IPS-11a (cell line): ENCODE data around the gene PIF1.
A peak's percentile ranks its signal among the peaks of the same experiment; 100 is the strongest.
"Not testable (repeated sequence)": the region's sequence is repeated elsewhere in the genome, so short reads cannot be mapped to it uniquely, and the experiment has no call there.

Experiments used
- H3K4me3 ChIP-seq: one replicate; pipeline ENCODE4 v1.5.1; 2013; ENCODE audit warnings: low read depth, low read length, control low read depth

PIF1 gene

DNA sequence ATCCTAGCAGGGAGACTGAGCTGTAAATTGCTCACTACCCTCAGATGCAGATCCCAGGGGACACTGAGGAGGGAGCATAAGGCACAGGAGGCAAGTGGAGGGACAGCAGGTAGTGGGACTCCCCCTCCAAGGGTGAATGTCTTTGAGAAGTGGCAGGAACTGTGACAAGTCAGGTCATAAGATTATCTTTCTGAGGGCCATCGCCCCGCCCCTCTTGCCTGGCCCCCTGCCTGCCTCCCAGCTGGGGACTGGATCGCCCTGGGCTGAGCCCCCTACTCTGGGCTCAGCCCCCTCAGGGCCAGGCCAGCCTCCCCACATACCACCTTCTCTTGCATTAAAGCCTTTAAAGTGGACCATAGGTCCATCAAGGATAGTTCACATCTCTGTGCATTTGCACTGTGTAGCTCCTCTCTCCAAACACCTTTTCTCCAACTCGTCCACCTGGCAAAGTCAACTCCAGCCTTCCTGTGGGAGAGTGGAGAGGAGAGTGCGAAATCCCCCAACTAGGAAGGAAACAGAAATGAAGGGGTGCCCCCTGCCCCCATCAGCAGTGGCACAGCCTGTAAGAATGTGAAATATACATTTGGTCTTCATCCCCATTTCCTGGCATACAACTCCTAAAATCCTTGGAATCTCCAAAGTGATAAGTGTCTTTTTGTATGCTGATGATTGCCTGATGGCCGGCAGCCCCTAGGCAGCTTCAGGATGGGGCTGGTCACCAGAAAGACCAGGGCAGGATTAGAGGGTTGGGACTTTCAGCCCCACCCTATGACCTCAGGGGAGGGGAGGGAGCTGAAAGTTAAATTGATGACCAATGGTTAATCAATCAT is 14.7 kb downstream of the PIF1 start:
- H3K4me3 ChIP-seq: peak overlapping the region; percentile 24

- H3K4me3 ChIP-seq: peak overlapping the region; percentile 9
These were observed 15.6 kb downstream of the PIF1 start for GRCh38 chr15:64809649-64810496.

DNA sequence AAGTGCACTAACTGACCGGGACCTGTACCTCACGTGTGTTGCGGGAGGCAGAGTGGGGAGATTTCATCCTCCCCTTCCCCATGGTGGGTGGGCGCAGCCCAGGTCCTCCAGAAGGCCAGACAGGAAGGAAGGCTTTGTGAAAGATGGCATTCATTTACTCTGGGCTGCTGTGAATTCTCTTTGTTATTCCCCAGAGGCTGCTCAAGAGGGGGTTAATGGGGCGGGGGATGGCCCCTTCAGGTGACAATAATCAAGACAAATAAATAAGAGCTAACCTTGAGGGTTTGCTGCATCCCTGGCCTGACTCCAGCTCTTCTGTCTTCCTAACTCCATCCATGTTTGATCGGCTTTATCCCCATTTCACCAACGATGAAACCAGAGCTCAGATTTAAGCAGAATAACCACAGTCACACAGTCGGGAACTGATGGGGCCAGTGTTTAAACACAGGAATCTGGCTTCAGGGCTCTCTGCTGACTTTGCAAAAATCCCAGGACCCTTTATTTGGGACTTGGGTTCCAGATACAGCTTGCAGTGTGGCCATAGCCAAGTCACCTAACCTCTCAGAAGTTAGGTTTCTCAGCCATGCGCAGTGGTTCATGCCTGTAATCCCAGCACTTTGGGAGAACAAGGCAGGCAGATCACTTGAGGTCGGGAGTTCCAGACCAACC is 16.5 kb downstream of the PIF1 start:
- peak overlapping the region; percentile 0 for H3K4me3 ChIP-seq

- peak overlapping the region; percentile 24 for H3K4me3 ChIP-seq
These were observed 17.7 kb downstream of the PIF1 start for GRCh38 chr15:64807751-64808222.

DNA sequence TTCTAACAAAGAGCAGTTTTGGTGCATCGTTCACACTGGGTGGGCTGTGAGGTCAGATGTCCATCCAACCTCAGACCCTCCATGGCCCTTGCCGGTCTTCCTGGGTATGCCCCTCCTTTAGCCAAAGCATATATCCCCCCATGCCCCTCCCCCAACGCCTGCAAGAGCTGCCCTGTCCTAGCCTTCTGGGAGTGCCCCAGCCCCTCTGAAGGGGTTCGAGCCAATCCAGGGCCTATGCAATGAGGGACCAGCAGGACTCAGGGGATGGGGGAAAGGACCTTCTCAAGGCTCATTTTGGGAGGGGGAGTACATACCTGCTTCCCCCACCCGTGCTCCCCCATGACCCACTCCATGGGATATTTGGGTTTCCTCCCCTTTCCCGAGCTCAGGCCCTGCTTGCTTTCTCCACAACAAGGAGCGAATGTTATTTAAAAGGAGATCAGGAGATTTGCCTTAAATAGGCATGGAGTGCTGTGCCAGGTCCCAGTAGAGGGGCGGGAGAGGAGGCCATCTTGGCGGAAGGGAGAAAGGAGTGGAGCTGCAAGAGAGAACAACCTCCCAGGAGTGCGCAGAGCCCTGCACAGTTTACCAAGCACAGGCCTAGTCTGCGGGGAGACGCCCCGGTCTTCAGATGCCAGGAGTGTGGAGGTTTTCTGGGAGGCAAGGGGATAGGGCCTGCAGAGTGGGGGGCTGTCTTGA is 18.2 kb downstream of the PIF1 start:
- peak overlapping the region; percentile 1 for H3K4me3 ChIP-seq

DNA sequence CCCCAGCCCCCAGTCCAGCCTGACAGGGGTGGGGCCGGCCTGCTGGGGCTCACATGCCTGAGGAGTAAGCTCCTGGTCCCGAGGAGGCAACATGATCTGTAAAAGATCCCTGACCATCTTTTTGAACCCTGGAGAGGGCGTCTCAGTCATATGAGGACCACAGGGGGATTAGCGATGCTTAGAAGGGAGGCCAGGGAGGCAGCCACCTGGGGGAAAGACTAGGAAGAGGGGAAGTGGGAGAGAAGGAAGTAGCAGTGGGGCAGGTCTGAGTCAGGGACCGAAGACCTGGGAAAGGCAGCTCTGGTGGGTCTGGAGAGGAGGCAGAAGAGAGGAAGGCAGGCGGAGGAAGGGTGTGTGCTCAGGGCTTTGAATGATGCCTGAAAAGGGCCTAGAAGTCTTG is 18.9 kb downstream of the PIF1 start:
- H3K4me3 ChIP-seq: no peak overlapping the region

DNA sequence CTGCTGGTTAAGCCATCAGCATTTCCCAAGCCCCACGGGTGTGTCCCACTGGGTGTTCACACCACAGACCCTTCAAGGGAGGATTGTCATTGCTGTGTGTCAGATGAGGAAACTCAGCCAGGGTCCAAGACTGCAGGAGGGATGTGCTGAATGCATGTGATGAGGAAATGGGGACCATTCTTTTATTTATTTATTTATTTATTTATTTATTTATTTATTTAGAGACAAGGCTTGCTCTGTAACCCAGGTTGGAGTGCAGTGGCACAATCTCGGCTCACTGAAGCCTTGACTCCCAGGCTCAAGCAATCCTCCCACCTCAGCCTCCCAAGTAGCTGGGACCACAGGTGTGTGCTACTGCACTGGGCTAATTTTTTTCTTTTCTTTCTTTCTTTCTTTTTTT is 20.8 kb downstream of the PIF1 start:
- no peak overlapping the region for H3K4me3 ChIP-seq

- H3K4me3 ChIP-seq: no peak overlapping the region
These were observed 21.9 kb downstream of the PIF1 start for GRCh38 chr15:64803526-64803925.

GRCh38 chr15:64800476-64800875 is 25.0 kb downstream of the PIF1 start:
- no peak overlapping the region for H3K4me3 ChIP-seq

DNA sequence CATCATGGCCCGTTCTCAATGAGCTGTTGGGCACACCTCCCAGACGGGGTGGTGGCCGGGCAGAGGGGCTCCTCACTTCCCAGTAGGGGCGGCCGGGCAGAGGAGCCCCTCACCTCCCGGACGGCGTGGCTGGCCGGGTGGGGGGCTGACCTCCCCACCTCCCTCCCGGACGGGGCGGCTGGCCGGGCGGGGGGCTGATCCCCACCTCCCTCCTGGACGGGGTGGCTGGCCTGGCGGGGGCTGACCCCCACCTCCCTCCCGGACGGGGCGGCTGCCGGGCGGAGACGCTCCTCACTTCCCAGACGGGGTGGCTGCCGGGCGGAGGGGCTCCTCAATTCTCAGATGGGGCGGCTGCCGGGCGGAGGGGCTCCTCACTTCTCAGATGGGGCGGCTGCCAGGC is 26.5 kb downstream of the PIF1 start:
- H3K4me3 ChIP-seq: not testable (repeated sequence)

DNA sequence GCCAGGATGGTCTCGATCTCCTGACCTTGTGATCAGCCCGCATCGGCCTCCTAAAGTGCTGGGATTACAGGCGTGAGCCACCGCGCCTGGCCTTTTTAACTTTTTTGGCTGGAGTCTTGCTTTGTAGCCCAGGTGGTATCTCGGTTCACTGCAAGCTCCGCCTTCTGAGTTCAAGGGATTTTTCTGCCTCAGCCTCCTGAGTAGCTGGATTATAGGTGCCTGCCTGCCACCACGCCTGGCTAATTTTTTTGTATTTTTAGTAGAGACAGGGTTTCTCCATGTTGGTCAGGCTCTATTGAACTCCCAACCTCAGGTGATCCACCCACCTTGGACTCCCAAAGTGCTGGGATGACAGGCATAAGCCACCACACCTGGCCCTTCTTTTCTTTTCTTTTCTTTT is 29.5 kb downstream of the PIF1 start:
- not testable (repeated sequence) for H3K4me3 ChIP-seq

DNA sequence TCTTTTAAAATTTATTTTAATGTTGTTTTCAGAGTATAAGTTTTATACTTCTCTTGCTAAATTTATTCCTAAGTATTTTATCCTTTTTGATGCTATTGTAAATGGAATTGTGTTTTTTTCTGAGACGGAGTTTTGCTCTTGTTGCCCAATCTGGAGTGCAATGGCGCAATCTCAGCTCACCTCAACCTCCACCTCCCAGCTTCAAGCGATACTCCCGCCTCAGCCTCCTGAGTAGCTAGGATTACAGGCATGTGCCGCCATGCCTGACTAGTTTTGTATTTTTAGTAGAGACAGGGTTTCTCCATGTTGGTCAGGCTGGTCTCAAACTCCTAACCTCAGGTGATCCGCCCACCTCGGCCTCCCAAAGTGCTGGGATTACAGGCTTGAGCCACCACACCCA is 30.1 kb downstream of the PIF1 start:
- not testable (repeated sequence) for H3K4me3 ChIP-seq

- H3K4me3 ChIP-seq: no peak overlapping the region
These were observed 33.2 kb downstream of the PIF1 start for GRCh38 chr15:64792282-64792681.

DNA sequence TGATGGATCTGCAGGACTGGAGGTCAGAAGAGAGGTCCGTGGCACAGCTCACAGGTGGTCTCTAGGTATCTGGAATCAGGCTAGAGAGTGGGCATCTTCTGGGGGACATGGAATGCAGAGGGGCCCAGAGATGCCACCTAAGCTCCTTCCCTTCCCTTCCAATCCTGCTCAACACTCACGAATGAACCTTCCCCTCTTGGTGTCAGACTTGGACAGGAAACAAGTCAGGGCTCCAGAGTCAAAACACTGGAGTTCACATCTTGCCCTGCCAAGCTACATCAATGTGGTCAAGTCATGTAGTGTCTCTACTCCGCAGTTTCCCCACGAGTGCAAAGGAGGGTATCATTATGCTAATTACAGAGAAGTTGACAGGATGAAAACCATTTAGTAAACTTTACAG is 34.0 kb downstream of the PIF1 start:
- H3K4me3 ChIP-seq: no peak overlapping the region

GRCh38 chr15:64783796-64784195 is 41.7 kb downstream of the PIF1 start:
- H3K4me3 ChIP-seq: no peak overlapping the region

DNA sequence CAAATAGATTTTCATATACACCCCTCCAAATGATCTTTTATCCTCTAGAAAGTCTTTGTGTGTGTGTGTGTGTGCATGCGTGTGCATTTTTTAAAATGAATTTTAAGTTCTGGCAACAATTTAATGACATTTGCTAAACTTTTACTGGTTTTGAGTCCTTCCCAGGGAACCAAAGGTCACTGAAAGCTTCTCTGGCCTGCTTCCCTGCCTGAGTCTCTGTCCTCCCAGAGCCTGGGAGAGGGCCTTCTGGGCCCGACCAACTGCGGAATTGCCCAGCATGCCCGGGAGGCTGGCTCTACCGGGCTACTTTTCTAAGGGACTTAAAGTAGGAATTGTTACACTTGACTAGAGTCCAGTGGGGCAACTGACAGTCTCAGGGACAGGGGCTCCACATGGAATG is 42.7 kb downstream of the PIF1 start:
- no peak overlapping the region for H3K4me3 ChIP-seq

GRCh38 chr15:64781299-64781698 is 44.1 kb downstream of the PIF1 start:
- H3K4me3 ChIP-seq: no peak overlapping the region

GRCh38 chr15:64780600-64781156 is 44.8 kb downstream of the PIF1 start:
- no peak overlapping the region for H3K4me3 ChIP-seq

DNA sequence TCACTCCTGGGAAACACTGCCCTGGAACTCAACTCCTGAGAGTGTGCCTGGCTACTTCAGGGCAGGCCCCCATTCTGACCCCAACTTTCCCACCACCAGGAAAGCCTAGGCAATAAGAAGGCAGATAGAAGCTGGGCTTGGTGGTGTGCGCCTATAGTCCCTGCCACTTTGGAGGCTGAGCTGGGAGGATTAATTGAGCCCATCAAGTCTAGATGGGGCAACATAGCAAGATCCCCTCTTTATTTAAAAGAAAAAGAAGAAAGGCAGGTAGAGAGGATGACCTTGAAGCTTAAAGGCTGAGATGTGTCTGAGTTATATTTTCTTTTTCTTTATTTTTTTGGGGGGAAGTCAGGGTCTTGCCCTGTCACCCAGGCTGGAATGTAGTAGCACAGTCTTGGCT is 45.8 kb downstream of the PIF1 start:
- no peak overlapping the region for H3K4me3 ChIP-seq

- H3K4me3 ChIP-seq: no peak overlapping the region
These were observed 46.4 kb downstream of the PIF1 start for GRCh38 chr15:64779024-64779423.

GRCh38 chr15:64776402-64776786 is 49.1 kb downstream of the PIF1 start:
- peak overlapping the region; percentile 31 for H3K4me3 ChIP-seq
